GM11168 (cell line): ENCODE results near the gene CHCHD4.

Experiments used
- in situ Hi-C: fragments of 300-500 bp; cut with MboI; formaldehyde crosslinking; loops from one replicate; pipeline ENCODE4 v1.12.0; 2022; ENCODE audit warnings: low sequenced_read_pairs; ENCODE audit not compliant: unreplicated experiment

The CHCHD4 gene

GRCh38 chr3:14124615-14125192 lies at the start of gene CHCHD4, which contains the start of gene TMEM43:
Gene CHCHD4, minus strand, starts transcription at chr3:14124870. Its CDS starts 194 bp downstream, at chr3:14124676.
Gene TMEM43, plus strand, starts transcription at chr3:14125052. Its CDS starts 142 bp downstream, at chr3:14125194.
- in situ Hi-C loops = no loop called here

GRCh38 chr3:14172496-14172895 lies 47.8 kb upstream of the CHCHD4 start:
- in situ Hi-C loops = no loop called here

- in situ Hi-C loops = no loop called here
Observed at GRCh38 chr3:14170531-14171159, 46.0 kb upstream of the CHCHD4 start.

GRCh38 chr3:14169871-14170270 lies 45.2 kb upstream of the CHCHD4 start:
- in situ Hi-C loops = no loop called here

GRCh38 chr3:14169435-14169834 lies 44.8 kb upstream of the CHCHD4 start:
- in situ Hi-C loops = no loop called here

- in situ Hi-C loops = no loop called here
Observed at GRCh38 chr3:14166877-14167603, 42.4 kb upstream of the CHCHD4 start.

- in situ Hi-C loops = no loop called here
Observed at GRCh38 chr3:14162178-14162577, 37.5 kb upstream of the CHCHD4 start.

GRCh38 chr3:14161282-14161681 lies 36.6 kb upstream of the CHCHD4 start:
- in situ Hi-C loops = no loop called here

GRCh38 chr3:14159426-14159825 lies 34.8 kb upstream of the CHCHD4 start:
- in situ Hi-C loops = no loop called here

GRCh38 chr3:14158370-14158769 lies 33.7 kb upstream of the CHCHD4 start:
- in situ Hi-C loops = no loop called here

- in situ Hi-C loops = no loop called here
Observed at GRCh38 chr3:14157951-14158350, 33.3 kb upstream of the CHCHD4 start.

GRCh38 chr3:14156843-14157561 lies 32.3 kb upstream of the CHCHD4 start:
- in situ Hi-C loops = no loop called here

- in situ Hi-C loops = no loop called here
Observed at GRCh38 chr3:14156201-14156600, 31.5 kb upstream of the CHCHD4 start.

- in situ Hi-C loops = no loop called here
Observed at GRCh38 chr3:14154895-14155440, 30.3 kb upstream of the CHCHD4 start.

- in situ Hi-C loops = no loop called here
Observed at GRCh38 chr3:14154276-14154675, 29.6 kb upstream of the CHCHD4 start.

- in situ Hi-C loops = no loop called here
Observed at GRCh38 chr3:14153663-14154062, 29.0 kb upstream of the CHCHD4 start.

GRCh38 chr3:14152963-14153355 lies 28.3 kb upstream of the CHCHD4 start:
- in situ Hi-C loops = no loop called here

- in situ Hi-C loops = no loop called here
Observed at GRCh38 chr3:14152233-14152962, 27.7 kb upstream of the CHCHD4 start.

- in situ Hi-C loops = no loop called here
Observed at GRCh38 chr3:14151471-14152083, 26.9 kb upstream of the CHCHD4 start.
